K562 (cell line): Measurements from ENCODE around the gene LAX1.

Experiments
- ELF1 ChIP-seq: fragments of 200-800 bp; sonication (Bioruptor generic); IDR thresholded peaks from 2 replicates; pipeline ENCODE4 v1.6.1; 2016; ENCODE audit warnings: missing genetic modification characterization, missing compliant biosample characterization
- TF ChIP-seq, protein P1 (sequence below), 2 experiments: fragments of 450-650 bp in 1 of 2; IDR thresholded peaks; 2 replicates each; pipeline ENCODE4 v1.6.1; 2011 to 2017; ENCODE audit warnings: low read depth in 2 of 2, antibody characterized with exemption in 1 of 2, borderline replicate concordance in 1 of 2, low read length in 1 of 2, mild to moderate bottlenecking in 1 of 2, mixed read lengths in 1 of 2; ENCODE audit not compliant: control insufficient read depth in 1 of 2

DNA sequence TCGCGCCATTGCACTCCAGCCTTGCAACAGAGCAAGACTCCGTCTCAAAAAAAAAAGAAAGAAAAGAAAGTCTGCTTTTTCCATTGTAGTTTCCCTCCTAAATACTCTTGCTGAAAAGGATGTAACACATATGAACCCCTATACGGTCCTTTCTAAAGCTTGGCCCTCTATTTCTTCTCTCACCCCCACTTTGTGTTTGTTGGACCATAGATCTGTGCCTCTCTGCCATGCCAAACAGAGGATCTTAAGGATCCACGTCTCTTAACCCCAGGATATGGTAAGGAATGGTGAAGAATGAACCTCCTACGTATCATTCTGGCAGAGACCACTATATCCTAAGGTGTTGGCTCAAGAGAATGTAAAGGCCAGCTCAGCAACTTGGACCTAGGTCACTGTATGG, 18.7 kb upstream of the LAX1 start:
- TF ChIP-seq, protein P1, sequence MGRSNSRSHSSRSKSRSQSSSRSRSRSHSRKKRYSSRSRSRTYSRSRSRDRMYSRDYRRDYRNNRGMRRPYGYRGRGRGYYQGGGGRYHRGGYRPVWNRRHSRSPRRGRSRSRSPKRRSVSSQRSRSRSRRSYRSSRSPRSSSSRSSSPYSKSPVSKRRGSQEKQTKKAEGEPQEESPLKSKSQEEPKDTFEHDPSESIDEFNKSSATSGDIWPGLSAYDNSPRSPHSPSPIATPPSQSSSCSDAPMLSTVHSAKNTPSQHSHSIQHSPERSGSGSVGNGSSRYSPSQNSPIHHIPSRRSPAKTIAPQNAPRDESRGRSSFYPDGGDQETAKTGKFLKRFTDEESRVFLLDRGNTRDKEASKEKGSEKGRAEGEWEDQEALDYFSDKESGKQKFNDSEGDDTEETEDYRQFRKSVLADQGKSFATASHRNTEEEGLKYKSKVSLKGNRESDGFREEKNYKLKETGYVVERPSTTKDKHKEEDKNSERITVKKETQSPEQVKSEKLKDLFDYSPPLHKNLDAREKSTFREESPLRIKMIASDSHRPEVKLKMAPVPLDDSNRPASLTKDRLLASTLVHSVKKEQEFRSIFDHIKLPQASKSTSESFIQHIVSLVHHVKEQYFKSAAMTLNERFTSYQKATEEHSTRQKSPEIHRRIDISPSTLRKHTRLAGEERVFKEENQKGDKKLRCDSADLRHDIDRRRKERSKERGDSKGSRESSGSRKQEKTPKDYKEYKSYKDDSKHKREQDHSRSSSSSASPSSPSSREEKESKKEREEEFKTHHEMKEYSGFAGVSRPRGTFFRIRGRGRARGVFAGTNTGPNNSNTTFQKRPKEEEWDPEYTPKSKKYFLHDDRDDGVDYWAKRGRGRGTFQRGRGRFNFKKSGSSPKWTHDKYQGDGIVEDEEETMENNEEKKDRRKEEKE (IDR thresholded peaks at IDR 0.05; ENCODE audit: borderline replicate concordance in 1 of 2, control insufficient read depth in 1 of 2, low read depth in 2 of 2, low read length in 1 of 2) = no peak
- no peak for TF ChIP-seq ELF1
